Upper lobe of left lung (tissue), 4 donors: Measurements from ENCODE around the gene RESP18.

ENCODE experiments used
- CTCF ChIP-seq, 6 experiments: fragments of 450-650 bp in 4 of 6; fragments of 200-600 bp in 2 of 6; sonication (generic) in 2 of 6; IDR thresholded peaks; one replicate each; pipeline ENCODE4 v1.5.1; 2016 to 2019; ENCODE audit warnings: antibody characterized with exemption in 6 of 6
- EP300 ChIP-seq, 4 donors: sonication (generic); formaldehyde crosslinking; IDR thresholded peaks; one replicate each; pipeline ENCODE4 v1.5.1; 2017; ENCODE audit warnings: antibody characterized with exemption in 4 of 4, control low read depth in 2 of 4
- POLR2A ChIP-seq, 4 donors: fragments of 450-650 bp; IDR thresholded peaks; one replicate each; pipeline ENCODE4 v1.5.1; 2016 to 2017; ENCODE audit warnings: antibody characterized with exemption in 4 of 4, mild to moderate bottlenecking in 2 of 4
- POLR2AphosphoS5 ChIP-seq, 2 donors: sonication (generic); formaldehyde crosslinking; IDR thresholded peaks; one replicate each; pipeline ENCODE4 v1.5.1; 2017; ENCODE audit warnings: antibody characterized with exemption in 2 of 2

- TF ChIP-seq POLR2A (IDR thresholded peaks at IDR 0.05), result no peak
- no peak for TF ChIP-seq CTCF (IDR thresholded peaks at IDR 0.05)
- no peak for TF ChIP-seq EP300 (IDR thresholded peaks at IDR 0.05)
- no peak for TF ChIP-seq POLR2AphosphoS5 (IDR thresholded peaks at IDR 0.05)
Observed at GRCh38 chr2:219287580-219288265, 44.8 kb downstream of the RESP18 start.
